Breast epithelium (tissue), 4 donors: ENCODE results near the gene SHC3. TPM values are rescaled to one million over a fixed set of nuclear protein-coding genes. Genes with fewer than 3 reads are reported as not detected.

Source experiments
- DNase-seq, 2 donors: peaks; one replicate each; pipeline ENCODE4 v3.0.0-alpha.2; 2019; ENCODE audit warnings: low spot score in 2 of 2
- H3K27ac ChIP-seq, 2 donors: fragments of 200-600 bp; sonication (generic) in 1 of 2; one replicate each; pipeline ENCODE4 v1.5.1; 2016 to 2019; ENCODE audit warnings: mild to moderate bottlenecking in 1 of 2
- H3K27me3 ChIP-seq, 2 donors: fragments of 200-600 bp; sonication (generic) in 1 of 2; one replicate each; pipeline versions ENCODE4 v1.5.1 to v1.6.0; 2017 to 2019; ENCODE audit warnings: control low read depth in 1 of 2, mild to moderate bottlenecking in 1 of 2
- H3K36me3 ChIP-seq: fragments of 200-600 bp; one replicate; pipeline ENCODE4 v1.5.1; 2019
- H3K4me1 ChIP-seq, 2 donors: fragments of 200-600 bp; sonication (generic); one replicate each; pipeline ENCODE4 v1.5.1; 2016 to 2019; ENCODE audit warnings: control low read depth in 1 of 2
- H3K4me3 ChIP-seq, 3 donors: fragments of 200-600 bp; sonication (generic); 1 replicate in 2 of 3; 2 replicates in 1 of 3; pipeline ENCODE4 v1.5.1; 2016 to 2019; ENCODE audit warnings: mild to moderate bottlenecking in 3 of 3, moderate library complexity in 2 of 3
- H3K9me3 ChIP-seq, 2 donors: fragments of 200-600 bp; sonication (generic) in 1 of 2; one replicate each; pipeline ENCODE4 v1.5.1; 2016 to 2019; ENCODE audit warnings: control low read depth in 1 of 2
- CTCF ChIP-seq, 3 donors: fragments of 450-650 bp; IDR thresholded peaks; one replicate each; pipeline ENCODE4 v1.5.1; 2016 to 2017; ENCODE audit warnings: antibody characterized with exemption in 3 of 3, mild to moderate bottlenecking in 3 of 3, moderate library complexity in 3 of 3
- POLR2A ChIP-seq: fragments of 450-650 bp; IDR thresholded peaks from one replicate; pipeline ENCODE4 v1.6.1; 2016; ENCODE audit warnings: antibody characterized with exemption, mild to moderate bottlenecking, moderate library complexity
- POLR2AphosphoS5 ChIP-seq, 3 donors: sonication (generic); formaldehyde crosslinking; IDR thresholded peaks; one replicate each; pipeline ENCODE4 v1.6.1; 2017; ENCODE audit warnings: antibody characterized with exemption in 3 of 3
- intact Hi-C: fragments of 100-400 bp; cut with DNase I; formaldehyde crosslinking; loops from one replicate; pipeline ENCODE4 v1.15.1; 2023; ENCODE audit warnings: low total_unique reads
- total RNA-seq, 3 donors: library from RNA; depleted of rRNA; stranded (reverse); fragments of >200 nt; gene quantifications; one replicate each; pipeline ENCODE4 v1.1.0, GENCODE V29; 2016

The SHC3 gene
- total RNA-seq, 3 donors from 2014 or later: 1.0 to 6.7 (median 2.3) TPM

- no peaks in the 10 kb centered on the region for H3K4me1 ChIP-seq
- no peak for TF ChIP-seq POLR2A
- TF ChIP-seq CTCF (IDR thresholded peaks at IDR 0.05): no peak
- TF ChIP-seq POLR2AphosphoS5 (IDR thresholded peaks at IDR 0.05): no peak
- H3K36me3 ChIP-seq: no peaks in the 10 kb centered on the region
- peak in 1 of 2 donors; percentile 2 for DNase-seq
- H3K4me3 ChIP-seq: no peak overlapping the region
- intact Hi-C loops: no loop called here
- no peak overlapping the region for H3K27ac ChIP-seq
- peaks cover 0 to 4% of the 10 kb centered on the region in 2 donors for H3K9me3 ChIP-seq
- H3K27me3 ChIP-seq: no peaks in the 10 kb centered on the region
Measured at GRCh38 chr9:88973281-88974045, 205.2 kb downstream of the SHC3 start.

GRCh38 chr9:88972401-88972800 lies 206.2 kb downstream of the SHC3 start:
- Histone ChIP-seq H3K9me3 (peaks cover 0 to 4% of the 10 kb centered on the region in 2 donors), H3K27ac (no peak overlapping the region), H3K27me3 (no peaks in the 10 kb centered on the region), H3K4me1 (no peaks in the 10 kb centered on the region), H3K36me3 (no peaks in the 10 kb centered on the region), H3K4me3 (no peak overlapping the region)
- DNase-seq: no peak
- TF ChIP-seq POLR2A (no peak), CTCF (IDR thresholded peaks at IDR 0.05) (no peak), POLR2AphosphoS5 (IDR thresholded peaks at IDR 0.05) (no peak)
- intact Hi-C loops: no loop called here

- TF ChIP-seq POLR2AphosphoS5 (IDR thresholded peaks at IDR 0.05) (no peak), POLR2A (no peak), CTCF (IDR thresholded peaks at IDR 0.05) (no peak)
- intact Hi-C loops: no loop called here
- DNase-seq: no peak
Measured at GRCh38 chr9:88971131-88971960, 207.3 kb downstream of the SHC3 start.

GRCh38 chr9:88969646-88970373 lies 208.8 kb downstream of the SHC3 start:
- H3K27ac ChIP-seq: peak overlapping the region in 1 of 2 donors; percentile 32

More at GRCh38 chr9:88971131-88971960, 207.3 kb downstream of the SHC3 start:
- no peaks in the 10 kb centered on the region for H3K4me1 ChIP-seq
- no peaks in the 10 kb centered on the region for H3K36me3 ChIP-seq
- no peak overlapping the region for H3K4me3 ChIP-seq
- H3K27ac ChIP-seq: no peak overlapping the region
- H3K27me3 ChIP-seq: no peaks in the 10 kb centered on the region
- peaks cover 0 to 4% of the 10 kb centered on the region in 2 donors for H3K9me3 ChIP-seq

More at GRCh38 chr9:88969646-88970373, 208.8 kb downstream of the SHC3 start:
- Histone ChIP-seq H3K4me1 (no peaks in the 10 kb centered on the region), H3K4me3 (no peak overlapping the region), H3K36me3 (no peaks in the 10 kb centered on the region), H3K9me3 (peaks cover 0 to 4% of the 10 kb centered on the region in 2 donors), H3K27me3 (no peaks in the 10 kb centered on the region)
- intact Hi-C loops: no loop called here
- TF ChIP-seq POLR2A: no peak
- TF ChIP-seq POLR2AphosphoS5 (IDR thresholded peaks at IDR 0.05): no peak
- no peak for TF ChIP-seq CTCF (IDR thresholded peaks at IDR 0.05)
- no peak for DNase-seq
